ENCODE data around the gene GSAP. TPM values are rescaled to one million over a fixed set of nuclear protein-coding genes. Genes with fewer than 3 reads are reported as not detected.

Gene GSAP
- total RNA-seq, 2 experiments from 2014 or later = 5.9 to 6.6 TPM

GRCh38 chr7:77326131-77326530, 90.0 kb downstream of the GSAP start:
- H3K27ac Mint-ChIP-seq = no peak overlapping the region
- H3K27me3 Mint-ChIP-seq = no peaks in the 10 kb centered on the region
- H3K36me3 Mint-ChIP-seq (ENCODE audit: low read depth) = peaks cover 3% of the 10 kb centered on the region
- no peaks in the 10 kb centered on the region for H3K9me3 Mint-ChIP-seq
- peaks cover 50% of the 10 kb centered on the region for H3K4me1 Mint-ChIP-seq
- no peak overlapping the region for H3K4me3 Mint-ChIP-seq
- POLR2A ChIA-PET = no interaction called here
- CTCF ChIA-PET = no interaction called here
- no peak for DNase-seq

- H3K27ac Mint-ChIP-seq = no peak overlapping the region
- DNase-seq = no peak
- peaks cover 6% of the 10 kb centered on the region for H3K4me1 Mint-ChIP-seq
- CTCF ChIA-PET = interaction anchor here (1.1 to 1.4 kb wide), 2 partner anchors 11 to 74 kb away, joined by 3 to 5 read pairs; no protein-coding TSS in a partner anchor
- no peak overlapping the region for H3K4me3 Mint-ChIP-seq
- peaks cover 3% of the 10 kb centered on the region for H3K36me3 Mint-ChIP-seq (ENCODE audit: low read depth)
- POLR2A ChIA-PET = no interaction called here
- H3K9me3 Mint-ChIP-seq = no peaks in the 10 kb centered on the region
- H3K27me3 Mint-ChIP-seq = no peaks in the 10 kb centered on the region
These were observed 94.8 kb downstream of the GSAP start for GRCh38 chr7:77321300-77321699.

GRCh38 chr7:77320714-77321113, 95.4 kb downstream of the GSAP start:
- POLR2A ChIA-PET = no interaction called here
- Mint-ChIP-seq H3K9me3 (no peaks in the 10 kb centered on the region), H3K4me1 (no peaks in the 10 kb centered on the region)

GRCh38 chr7:77320137-77320536, 96.0 kb downstream of the GSAP start:
- no peak overlapping the region for H3K4me3 Mint-ChIP-seq
- ChIA-PET POLR2A (no interaction called here), CTCF (interaction anchor here (1.1 kb wide), 1 partner anchor 12 kb away, joined by 4 read pairs; no protein-coding TSS in a partner anchor)
- peaks cover 3% of the 10 kb centered on the region for H3K36me3 Mint-ChIP-seq (ENCODE audit: low read depth)
- H3K27ac Mint-ChIP-seq = no peak overlapping the region
- H3K27me3 Mint-ChIP-seq = no peaks in the 10 kb centered on the region
- H3K4me1 Mint-ChIP-seq = no peaks in the 10 kb centered on the region
- no peak for DNase-seq
- no peaks in the 10 kb centered on the region for H3K9me3 Mint-ChIP-seq

More at GRCh38 chr7:77320714-77321113, 95.4 kb downstream of the GSAP start:
- H3K36me3 Mint-ChIP-seq (ENCODE audit: low read depth) = peaks cover 3% of the 10 kb centered on the region
- no peaks in the 10 kb centered on the region for H3K27me3 Mint-ChIP-seq
- CTCF ChIA-PET = interaction anchor here (1.1 to 1.4 kb wide), 2 partner anchors 11 to 73 kb away, joined by 3 to 5 read pairs; no protein-coding TSS in a partner anchor
- no peak for DNase-seq
- H3K4me3 Mint-ChIP-seq = no peak overlapping the region
- no peak overlapping the region for H3K27ac Mint-ChIP-seq

GRCh38 chr7:77318019-77318418, 98.1 kb downstream of the GSAP start:
- H3K27me3 Mint-ChIP-seq = no peaks in the 10 kb centered on the region
- DNase-seq = no peak
- H3K4me1 Mint-ChIP-seq = no peaks in the 10 kb centered on the region
- ChIA-PET CTCF (no interaction called here), POLR2A (no interaction called here)
- no peak overlapping the region for H3K27ac Mint-ChIP-seq
- H3K9me3 Mint-ChIP-seq = no peaks in the 10 kb centered on the region
- H3K36me3 Mint-ChIP-seq (ENCODE audit: low read depth) = peaks cover 3% of the 10 kb centered on the region
- H3K4me3 Mint-ChIP-seq = no peak overlapping the region

GRCh38 chr7:77316219-77316978, 99.8 kb downstream of the GSAP start:
- Mint-ChIP-seq H3K9me3 (no peaks in the 10 kb centered on the region), H3K4me3 (no peak overlapping the region), H3K36me3 (ENCODE audit: low read depth) (peaks cover 2% of the 10 kb centered on the region), H3K27me3 (no peaks in the 10 kb centered on the region), H3K27ac (no peak overlapping the region), H3K4me1 (no peaks in the 10 kb centered on the region)
- ChIA-PET CTCF (interaction anchor here (1.1 kb wide), 1 partner anchor 47 kb away, joined by 3 read pairs; no protein-coding TSS in a partner anchor), POLR2A (no interaction called here)
- DNase-seq = no peak

- H3K9me3 Mint-ChIP-seq = no peaks in the 10 kb centered on the region
- ChIA-PET POLR2A (no interaction called here), CTCF (no interaction called here)
- no peaks in the 10 kb centered on the region for H3K4me1 Mint-ChIP-seq
- DNase-seq = no peak
- H3K4me3 Mint-ChIP-seq = no peak overlapping the region
- H3K36me3 Mint-ChIP-seq (ENCODE audit: low read depth) = no peaks in the 10 kb centered on the region
- no peak overlapping the region for H3K27ac Mint-ChIP-seq
- H3K27me3 Mint-ChIP-seq = no peaks in the 10 kb centered on the region
These were observed 101.0 kb downstream of the GSAP start for GRCh38 chr7:77315182-77315591.

- no peak overlapping the region for H3K27ac Mint-ChIP-seq
- H3K4me1 Mint-ChIP-seq = no peaks in the 10 kb centered on the region
- H3K27me3 Mint-ChIP-seq = no peaks in the 10 kb centered on the region
- H3K36me3 Mint-ChIP-seq (ENCODE audit: low read depth) = no peaks in the 10 kb centered on the region
- H3K9me3 Mint-ChIP-seq = no peaks in the 10 kb centered on the region
- no peak for DNase-seq
- ChIA-PET CTCF (no interaction called here), POLR2A (no interaction called here)
- H3K4me3 Mint-ChIP-seq = no peak overlapping the region
These were observed 102.2 kb downstream of the GSAP start for GRCh38 chr7:77313876-77314480.

- H3K9me3 Mint-ChIP-seq = no peaks in the 10 kb centered on the region
These were observed 103.1 kb downstream of the GSAP start for GRCh38 chr7:77313085-77313484.

GRCh38 chr7:77310982-77311381, 105.2 kb downstream of the GSAP start:
- POLR2A ChIA-PET = no interaction called here
- DNase-seq = no peak
- Mint-ChIP-seq H3K36me3 (ENCODE audit: low read depth) (no peaks in the 10 kb centered on the region), H3K27me3 (no peaks in the 10 kb centered on the region), H3K27ac (no peak overlapping the region), H3K9me3 (no peaks in the 10 kb centered on the region), H3K4me1 (no peaks in the 10 kb centered on the region), H3K4me3 (no peak overlapping the region)
- CTCF ChIA-PET = no interaction called here

More at GRCh38 chr7:77313085-77313484, 103.1 kb downstream of the GSAP start:
- no peak for DNase-seq
- POLR2A ChIA-PET = no interaction called here
- Mint-ChIP-seq H3K4me3 (no peak overlapping the region), H3K27me3 (no peaks in the 10 kb centered on the region), H3K4me1 (no peaks in the 10 kb centered on the region), H3K36me3 (ENCODE audit: low read depth) (no peaks in the 10 kb centered on the region), H3K27ac (no peak overlapping the region)
- CTCF ChIA-PET = no interaction called here

GRCh38 chr7:77309714-77310220, 106.4 kb downstream of the GSAP start:
- no peaks in the 10 kb centered on the region for H3K4me1 Mint-ChIP-seq
- no peaks in the 10 kb centered on the region for H3K36me3 Mint-ChIP-seq (ENCODE audit: low read depth)
- H3K4me3 Mint-ChIP-seq = no peak overlapping the region
- DNase-seq = no peak
- H3K27ac Mint-ChIP-seq = no peak overlapping the region
- ChIA-PET POLR2A (no interaction called here), CTCF (no interaction called here)
- no peaks in the 10 kb centered on the region for H3K27me3 Mint-ChIP-seq
- peaks cover 8% of the 10 kb centered on the region for H3K9me3 Mint-ChIP-seq

GRCh38 chr7:77308792-77309191, 107.4 kb downstream of the GSAP start:
- Mint-ChIP-seq H3K36me3 (ENCODE audit: low read depth) (no peaks in the 10 kb centered on the region), H3K27ac (no peak overlapping the region), H3K27me3 (no peaks in the 10 kb centered on the region), H3K9me3 (peaks cover 10% of the 10 kb centered on the region), H3K4me3 (no peak overlapping the region), H3K4me1 (no peaks in the 10 kb centered on the region)
- POLR2A ChIA-PET = interaction anchor here (1.1 kb wide), 1 partner anchor 271 kb away, joined by 3 read pairs; no protein-coding TSS in a partner anchor
- no peak for DNase-seq
- CTCF ChIA-PET = no interaction called here

- no peak for DNase-seq
- Mint-ChIP-seq H3K9me3 (peaks cover 16% of the 10 kb centered on the region), H3K4me1 (no peaks in the 10 kb centered on the region), H3K4me3 (no peak overlapping the region), H3K36me3 (ENCODE audit: low read depth) (peaks cover 5% of the 10 kb centered on the region), H3K27me3 (no peaks in the 10 kb centered on the region), H3K27ac (no peak overlapping the region)
- ChIA-PET CTCF (interaction anchor here (0.6 kb wide), 1 partner anchor 387 kb away, joined by 4 read pairs; no protein-coding TSS in a partner anchor), POLR2A (no interaction called here)
These were observed 109.7 kb downstream of the GSAP start for GRCh38 chr7:77306231-77307067.
